GM18867 (cell line): ENCODE measurements around the gene TPD52L1.
"Not testable (repeated sequence)": the region's sequence is repeated elsewhere in the genome, so short reads cannot be mapped to it uniquely, and the experiment has no call there.

Experiments used
- ATAC-seq: cut with Tn5 transposase; IDR thresholded peaks from one replicate; pipeline ENCODE4 v1.9.1; 2021; ENCODE audit warnings: mild to moderate bottlenecking, moderate library complexity; ENCODE audit not compliant: unreplicated experiment

The TPD52L1 gene

DNA sequence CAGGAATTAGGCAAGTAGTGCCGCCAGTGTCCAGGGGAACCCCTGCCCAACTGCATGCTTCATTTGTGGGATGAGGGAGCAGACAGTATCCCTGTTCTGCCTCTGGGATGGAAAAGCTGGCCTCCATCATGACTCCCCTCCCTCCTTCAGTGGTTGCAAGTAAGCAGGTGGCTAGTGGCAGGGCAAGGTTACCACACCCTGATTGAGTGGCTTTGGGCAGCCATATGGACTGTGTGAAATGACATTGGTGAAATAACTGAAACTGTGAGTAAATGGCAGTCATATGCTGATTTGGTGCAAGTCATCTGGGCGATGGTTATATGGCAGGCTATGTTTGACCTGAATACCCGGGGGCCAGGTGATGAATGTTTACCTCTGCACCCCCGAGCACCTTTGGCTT is 115.2 kb downstream of the TPD52L1 start:
- ATAC-seq, result no peak

DNA sequence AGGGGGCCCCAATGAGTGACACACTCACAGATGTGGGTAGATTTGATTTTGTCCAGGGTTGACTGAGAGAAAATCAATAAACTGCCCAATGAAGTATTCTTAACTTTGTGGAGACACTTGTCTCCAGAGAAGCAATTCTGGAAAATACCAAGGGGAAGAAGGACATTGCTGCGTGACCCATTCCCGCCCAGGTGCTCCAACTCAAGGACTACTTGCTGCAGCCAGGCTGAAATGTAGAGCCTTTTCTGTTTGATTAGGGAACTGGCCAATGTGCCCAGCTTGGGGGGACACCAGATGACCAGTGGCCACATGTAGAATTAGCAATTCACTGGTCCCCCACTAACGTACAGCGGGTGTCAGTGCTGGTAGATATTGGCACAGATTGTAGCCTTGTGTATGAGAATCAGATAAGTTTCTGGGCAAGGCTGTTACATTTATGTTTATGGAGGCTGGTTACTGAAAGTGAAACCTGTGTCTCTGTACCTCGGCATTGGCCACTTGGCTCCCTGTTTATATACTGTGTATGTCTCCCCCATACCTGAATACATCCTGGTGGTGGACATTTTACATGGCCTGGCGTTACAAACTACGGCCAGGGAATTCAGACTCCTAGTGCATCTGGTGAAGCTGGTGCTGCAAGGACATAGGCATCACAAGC is 115.9 kb downstream of the TPD52L1 start:
- no peak for ATAC-seq

DNA sequence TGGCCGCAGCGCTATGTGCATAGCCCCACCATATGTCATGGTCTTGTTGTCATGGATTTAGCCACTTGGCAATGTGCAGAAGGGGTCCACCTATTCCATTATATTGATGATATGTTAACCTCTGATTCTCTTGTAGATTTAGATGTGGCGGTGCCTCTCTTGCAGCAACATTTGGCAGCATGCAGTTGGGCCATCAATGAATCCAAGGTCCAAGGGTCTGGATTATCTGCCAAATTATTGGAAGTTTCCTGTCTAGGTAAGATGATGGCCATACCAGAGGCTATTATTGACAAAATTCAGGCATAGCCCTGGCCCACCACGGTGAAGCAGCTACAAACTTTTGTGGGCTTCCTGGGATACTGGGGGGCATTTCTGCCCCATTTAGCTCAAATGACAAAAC is 116.8 kb downstream of the TPD52L1 start:
- ATAC-seq, result no peak

DNA sequence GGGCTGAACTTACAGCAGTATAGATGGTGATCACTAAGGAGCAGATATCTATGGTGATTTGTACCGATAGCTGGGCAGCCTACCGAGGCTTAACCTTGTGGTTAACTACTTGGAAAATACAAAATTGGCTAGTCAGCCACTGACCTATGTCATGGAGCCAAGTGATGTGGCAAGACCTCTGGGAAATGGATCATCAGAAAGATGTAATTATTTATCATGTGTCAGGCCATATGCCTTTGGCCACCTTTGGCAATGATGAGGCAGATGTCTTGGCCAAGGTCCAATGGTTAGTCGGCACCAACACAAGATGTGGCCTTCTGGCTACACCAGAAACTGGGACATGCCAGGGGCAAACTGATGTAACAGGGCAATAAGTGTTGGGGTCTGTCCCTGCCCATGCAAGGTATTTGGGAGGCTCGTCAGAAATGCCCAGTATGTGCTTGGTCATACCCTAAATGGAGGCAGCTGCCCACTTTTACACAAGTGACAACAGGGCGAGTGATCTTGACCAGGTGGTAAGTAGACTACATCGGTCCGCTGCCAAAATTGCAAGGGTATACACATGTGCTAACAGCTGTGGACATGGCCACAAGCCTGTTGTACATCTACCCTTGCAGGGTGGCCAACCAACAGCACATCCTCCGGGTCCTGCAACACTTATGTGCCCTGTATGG is 118.0 kb downstream of the TPD52L1 start:
- ATAC-seq, result no peak

DNA sequence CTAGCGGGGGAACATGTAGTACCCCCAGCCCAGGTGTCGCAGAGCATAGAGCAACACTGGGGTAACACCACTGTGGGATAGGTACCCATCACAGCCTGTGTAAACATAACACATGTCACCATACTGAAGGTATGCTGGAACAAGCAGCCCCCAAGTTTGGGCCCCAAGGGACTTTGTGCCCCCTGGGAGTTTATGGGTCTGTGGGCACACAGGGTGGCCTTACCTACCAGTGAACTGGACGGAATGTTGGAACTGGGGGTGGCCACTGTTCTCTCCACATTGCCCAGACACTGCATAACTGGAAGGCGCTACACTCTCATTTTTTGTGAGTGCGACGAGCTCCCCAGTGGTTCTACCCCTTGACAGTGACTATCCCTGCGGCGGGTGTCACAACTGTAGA is 119.7 kb downstream of the TPD52L1 start:
- no peak for ATAC-seq

DNA sequence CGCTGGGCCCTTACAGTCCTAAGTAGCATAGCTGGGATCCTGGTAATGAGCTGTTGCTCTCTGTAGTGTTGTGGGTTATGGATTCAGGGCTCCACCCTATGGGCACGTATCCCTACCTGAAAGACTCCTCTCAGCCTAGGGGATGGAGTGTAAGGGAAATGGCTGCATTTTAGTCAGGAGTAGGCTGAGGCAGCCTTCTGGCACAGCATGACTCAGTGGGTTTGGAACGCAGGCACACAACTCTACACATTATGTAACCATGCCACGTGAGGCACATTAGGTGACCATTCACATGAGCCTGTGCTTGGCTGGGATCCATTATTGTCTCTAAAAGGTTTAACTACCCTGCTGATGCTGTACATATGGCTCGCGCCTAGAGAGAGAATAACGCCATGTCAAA is 120.4 kb downstream of the TPD52L1 start:
- ATAC-seq, result no peak

DNA sequence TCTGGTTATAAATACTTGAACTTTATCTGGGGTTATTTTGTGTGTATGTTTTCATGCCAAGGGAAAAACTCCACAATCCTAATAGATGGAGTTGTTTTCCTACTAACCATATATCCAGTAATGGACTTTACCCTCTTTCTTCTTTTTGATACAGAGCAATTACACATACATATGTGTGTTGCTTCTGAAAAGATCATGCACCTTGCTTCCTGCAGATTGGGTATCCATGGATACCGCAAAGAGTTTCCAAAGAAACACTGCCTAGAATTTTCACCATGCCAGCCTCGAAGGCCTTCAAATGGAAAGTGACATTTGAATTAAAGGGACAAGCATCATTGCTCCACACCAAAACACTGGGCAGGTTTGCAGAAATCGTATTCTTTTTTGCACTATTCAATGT is 121.4 kb downstream of the TPD52L1 start:
- no peak for ATAC-seq

DNA sequence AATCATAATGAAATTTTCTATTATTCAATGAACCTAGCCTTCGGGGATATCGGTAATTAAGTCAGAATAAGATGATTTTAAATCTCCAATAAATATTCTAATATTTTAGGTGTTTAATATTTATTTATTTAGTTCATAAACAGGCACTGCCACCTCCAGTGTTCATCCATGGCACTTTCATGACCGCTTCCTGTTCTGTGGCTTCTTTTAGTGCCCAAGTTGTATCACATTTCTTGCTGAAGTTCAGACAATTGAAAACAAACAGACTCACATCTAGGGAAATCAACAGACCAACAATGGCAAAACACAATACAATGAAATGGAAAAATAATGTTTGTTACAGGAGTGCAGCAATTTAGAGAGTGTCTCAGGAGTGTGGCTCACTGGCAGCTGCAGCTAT is 122.2 kb downstream of the TPD52L1 start:
- ATAC-seq, result no peak

DNA sequence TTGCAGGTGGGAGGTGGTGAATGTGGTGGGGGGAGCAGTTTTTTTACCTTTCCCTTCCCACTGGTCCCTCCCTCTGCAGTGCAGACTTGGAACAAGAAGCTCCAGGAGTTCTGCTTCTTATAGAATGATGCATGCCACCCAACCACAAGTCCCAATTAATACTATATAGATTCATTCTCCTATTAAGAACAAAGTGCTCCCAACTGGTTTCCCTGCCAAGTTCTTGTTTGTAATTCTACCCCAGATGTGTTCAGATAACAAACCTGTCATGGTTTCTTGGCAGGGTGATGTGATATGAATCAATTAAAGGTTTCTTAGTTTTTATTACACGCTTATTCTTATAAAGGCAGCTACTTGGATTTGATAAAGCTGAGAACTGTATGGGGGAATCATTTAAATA is 124.3 kb downstream of the TPD52L1 start:
- ATAC-seq, result no peak

DNA sequence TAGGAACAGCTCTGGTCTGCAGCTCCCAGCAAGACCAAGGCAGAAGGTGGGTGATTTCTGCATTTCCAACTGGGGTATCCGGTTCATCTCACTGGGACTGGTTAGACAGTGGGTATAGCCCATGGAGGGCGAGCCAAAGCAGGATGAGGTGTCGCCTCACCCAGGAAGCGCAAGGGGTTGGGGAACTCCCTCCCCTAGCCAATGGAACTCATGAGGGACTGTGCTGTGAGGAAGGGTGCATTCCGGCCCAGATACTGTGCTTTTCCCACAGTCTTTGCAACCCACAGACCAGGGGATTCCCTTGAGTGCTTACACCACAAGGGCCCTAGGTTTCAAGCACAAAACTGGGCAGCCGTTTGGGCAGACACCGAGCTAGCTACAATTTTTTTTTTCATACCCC is 126.4 kb downstream of the TPD52L1 start:
- no peak for ATAC-seq

DNA sequence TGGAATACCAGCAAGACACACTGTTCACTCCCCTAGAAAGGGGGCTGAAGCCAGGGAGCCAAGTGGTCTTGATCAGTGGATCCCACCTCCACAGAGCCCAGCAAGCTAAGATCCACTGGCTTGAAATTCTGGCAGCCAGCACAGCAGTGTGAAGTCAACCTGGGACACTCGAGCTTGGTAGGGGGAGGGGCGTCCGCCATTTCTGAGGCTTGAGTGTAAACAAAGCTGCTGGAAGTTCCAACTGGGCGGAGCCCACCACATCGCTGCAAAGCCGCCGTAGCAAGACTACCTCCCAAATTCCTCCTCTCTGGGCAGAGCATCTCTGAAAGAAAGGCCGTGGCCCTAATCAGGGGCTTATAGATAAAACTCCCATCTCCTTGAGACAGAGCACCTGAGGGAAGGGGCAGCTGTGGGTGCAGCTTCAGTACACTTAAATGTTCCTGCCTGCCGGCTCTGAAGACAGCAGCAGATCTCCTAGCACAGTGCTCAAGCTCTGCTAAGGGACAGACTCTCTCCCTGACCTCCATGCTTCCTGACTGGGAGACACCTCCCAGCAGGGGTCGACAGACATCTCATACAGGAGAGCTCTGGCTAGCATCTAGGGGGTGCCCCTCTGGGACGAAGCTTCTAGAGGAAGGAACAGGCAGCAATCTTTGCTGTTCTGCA is 126.9 kb downstream of the TPD52L1 start:
- not testable (repeated sequence) for ATAC-seq

DNA sequence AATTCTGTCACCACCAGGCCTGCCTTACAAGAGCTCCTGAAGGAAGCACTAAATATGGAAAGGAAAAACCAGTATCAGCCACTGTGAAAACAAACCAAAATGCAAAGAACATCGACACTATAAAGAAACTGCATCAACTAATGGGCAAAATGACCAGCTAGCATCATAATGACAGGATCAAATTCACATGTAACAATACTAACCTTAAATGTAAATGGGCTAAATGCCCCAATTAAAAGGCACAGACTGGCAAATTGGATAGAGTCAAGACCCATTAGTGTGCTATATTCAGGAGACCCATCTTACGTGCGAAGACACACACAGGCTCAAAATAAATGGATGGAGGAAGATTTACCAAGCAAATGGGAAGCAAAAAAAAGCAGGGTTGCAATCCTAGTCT is 128.9 kb downstream of the TPD52L1 start:
- ATAC-seq, result not testable (repeated sequence)

DNA sequence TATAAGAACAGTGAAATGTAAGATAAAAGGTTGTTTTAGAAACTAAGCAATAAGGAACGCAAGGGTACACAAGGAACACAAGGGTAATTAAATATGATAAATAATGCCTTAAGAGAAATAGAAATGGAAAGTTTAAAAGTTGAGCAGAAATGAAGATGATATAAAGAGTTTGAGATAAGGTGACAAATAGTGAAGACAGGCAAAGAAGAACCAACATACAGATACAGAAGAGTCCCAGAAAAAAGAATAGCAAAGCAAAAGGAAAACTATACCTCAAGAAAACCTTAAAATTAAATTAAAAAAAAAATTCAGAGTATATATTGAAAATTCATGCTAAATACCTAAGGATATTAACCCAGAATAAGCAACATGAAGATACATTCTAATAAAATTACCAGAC is 131.8 kb downstream of the TPD52L1 start:
- ATAC-seq, result no peak

DNA sequence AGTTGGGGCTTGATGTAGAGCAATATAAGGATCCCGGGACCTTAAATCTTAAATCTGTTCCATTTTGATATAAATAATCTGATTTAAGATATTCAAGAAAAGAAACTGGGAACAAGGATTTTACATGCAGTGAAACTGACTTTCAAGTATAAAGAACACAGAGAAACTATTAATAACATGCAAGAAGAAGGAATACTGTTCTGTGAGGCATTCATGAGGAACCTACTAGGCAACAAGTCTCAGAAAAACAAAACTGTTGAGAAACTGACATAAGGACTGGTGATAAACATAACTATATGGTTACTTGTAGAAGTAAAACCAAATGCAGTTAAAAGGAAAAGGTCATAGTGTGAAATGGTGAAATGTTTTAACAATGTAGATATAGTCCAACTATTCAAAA is 132.4 kb downstream of the TPD52L1 start:
- no peak for ATAC-seq

DNA sequence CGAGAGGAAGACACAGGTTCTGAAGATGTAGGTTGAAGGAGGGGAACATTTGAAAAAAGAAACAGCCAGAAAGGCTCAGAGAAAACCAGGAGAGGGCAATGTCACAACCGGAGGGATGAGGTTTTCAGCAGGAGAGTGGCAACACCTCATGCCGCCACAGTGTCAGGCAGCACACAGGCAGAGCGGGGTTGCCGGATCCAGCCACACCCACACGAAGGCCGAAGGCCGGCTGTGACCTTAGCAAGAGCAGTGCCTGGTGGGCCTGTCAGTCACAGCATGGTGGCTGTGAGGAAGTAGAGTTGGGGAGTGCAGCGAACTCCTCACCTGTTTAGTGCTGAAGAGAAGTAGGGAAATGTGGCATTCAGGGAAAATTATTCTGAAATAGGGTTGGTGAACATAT is 134.1 kb downstream of the TPD52L1 start:
- ATAC-seq, result no peak

DNA sequence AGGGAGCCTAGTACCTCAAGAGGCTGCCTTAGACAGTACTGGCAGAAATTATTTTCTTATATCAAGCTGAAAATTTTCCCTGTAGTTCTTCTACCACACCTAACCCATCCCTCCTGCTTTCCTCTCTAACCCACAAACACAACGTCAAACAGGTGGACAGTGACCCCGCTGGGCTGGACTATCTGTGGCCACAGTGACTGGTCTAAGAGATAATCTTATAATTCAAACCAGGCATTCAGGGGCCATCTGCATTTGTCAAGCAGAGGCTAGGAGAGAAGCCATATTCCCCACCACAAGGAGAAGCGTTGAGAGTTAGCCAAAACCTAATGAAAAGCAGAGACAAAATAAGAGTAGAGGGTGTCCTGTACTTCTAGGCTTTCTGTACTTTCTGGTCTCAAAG is 140.0 kb downstream of the TPD52L1 start:
- no peak for ATAC-seq

DNA sequence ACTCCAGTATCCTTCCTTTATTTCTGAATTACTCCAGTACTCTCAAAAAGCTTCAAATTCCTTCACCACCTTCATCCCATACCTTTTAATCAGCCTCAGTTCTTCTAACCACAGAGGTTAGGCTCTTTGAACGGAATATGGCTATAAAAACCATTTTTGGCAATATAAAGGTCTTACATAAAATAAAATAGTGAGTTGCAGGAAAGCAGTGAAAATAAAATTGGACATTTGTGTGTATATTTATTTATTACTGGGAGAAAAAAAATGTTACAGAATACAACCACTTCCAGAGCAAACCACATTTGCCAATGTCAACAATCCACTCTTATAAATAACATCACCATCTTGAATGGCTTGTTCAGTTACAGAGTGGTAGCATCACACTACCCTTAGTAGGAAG is 140.5 kb downstream of the TPD52L1 start:
- no peak for ATAC-seq

DNA sequence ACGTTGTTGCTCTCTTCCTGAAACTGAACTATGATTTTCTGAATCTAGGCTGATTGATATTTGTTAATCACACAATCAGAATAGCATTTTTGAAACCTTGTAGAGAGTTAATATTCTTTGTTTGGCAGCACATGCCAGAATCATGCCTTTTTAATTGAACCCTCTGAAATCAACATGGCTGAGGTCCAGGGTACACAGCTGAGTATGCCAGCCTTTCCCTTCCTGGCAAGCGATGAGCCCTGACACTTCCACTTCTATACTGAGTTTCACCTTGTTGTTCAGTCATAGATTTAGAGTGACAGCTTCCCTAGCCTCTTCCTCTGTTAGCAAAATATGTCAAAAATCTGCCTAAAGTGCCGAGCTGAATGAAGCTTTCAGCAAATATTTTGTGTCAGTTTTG is 141.4 kb downstream of the TPD52L1 start:
- no peak for ATAC-seq

DNA sequence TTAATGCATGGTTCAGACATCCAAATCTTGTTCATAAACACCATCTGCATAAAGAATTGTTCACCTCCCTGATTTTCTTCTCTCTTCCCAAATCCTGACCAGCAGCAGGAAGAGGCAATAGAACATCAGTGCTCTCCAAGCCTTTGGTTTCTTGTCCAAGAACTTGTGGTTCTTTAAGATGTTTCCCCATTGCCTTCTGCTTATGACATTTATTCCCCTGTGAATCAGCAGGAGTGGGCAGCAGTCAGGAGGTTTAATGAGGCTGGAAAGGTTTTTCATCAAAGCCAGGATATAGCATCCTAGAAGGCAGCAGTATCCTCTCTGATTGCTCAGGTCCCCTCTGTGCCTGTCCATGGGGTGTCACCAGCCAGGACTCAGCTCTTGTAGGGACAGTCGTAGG is 142.9 kb downstream of the TPD52L1 start:
- no peak for ATAC-seq

DNA sequence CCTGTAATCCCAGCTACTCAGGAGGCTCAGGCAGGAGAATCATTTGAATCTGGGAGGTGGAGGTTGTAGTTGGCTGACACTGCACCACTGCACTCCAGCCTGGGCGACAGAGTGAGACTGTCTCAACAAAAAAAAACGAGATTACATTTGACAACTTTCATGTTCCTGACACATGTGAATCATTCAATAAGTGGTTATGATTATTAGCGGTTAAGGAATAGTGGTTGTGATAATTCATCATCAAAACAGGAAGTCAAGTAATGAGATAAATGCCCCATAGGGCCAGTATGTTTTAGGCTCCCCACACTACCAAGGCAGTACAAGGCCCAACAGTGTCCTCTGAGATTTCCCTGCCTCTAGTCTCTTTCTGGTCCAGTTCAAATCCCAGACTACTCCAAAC is 145.7 kb downstream of the TPD52L1 start:
- ATAC-seq, result no peak

DNA sequence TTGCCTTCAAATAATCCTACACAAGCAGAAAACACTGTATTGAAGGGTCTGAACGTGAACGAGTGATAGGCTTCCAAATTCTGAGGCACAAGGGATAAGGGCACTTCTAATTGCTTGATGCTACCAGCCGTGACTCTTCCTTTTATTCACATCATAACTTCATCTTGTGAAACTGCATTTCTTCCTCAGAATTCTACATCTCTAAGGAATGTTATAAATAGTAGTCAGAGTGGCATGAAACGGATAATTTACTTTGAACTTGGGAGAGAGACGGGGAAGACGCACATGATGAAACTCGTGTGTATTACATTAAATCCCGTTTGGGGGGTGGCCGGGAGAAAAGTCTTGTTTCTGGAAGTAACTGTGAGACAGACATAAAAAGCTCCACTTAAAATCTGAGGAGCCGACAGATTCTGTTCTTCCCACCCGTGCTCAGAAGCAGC is 147.4 kb downstream of the TPD52L1 start:
- no peak for ATAC-seq
